Mesenchymal stem cell (in vitro differentiated cells and primary cell): Measurements from ENCODE around the gene TRNT1.

Source experiments
- DNase-seq: peaks from one replicate; pipeline ENCODE4 v3.0.0-alpha.2; 2013
- H2AFZ ChIP-seq: one replicate; pipeline ENCODE4 v1.6.1; 2013; ENCODE audit warnings: low read depth, mild to moderate bottlenecking, control low read depth, inconsistent platforms, low read length, moderate library complexity
- H2AK5ac ChIP-seq: 2 replicates; pipeline ENCODE4 v1.6.1; 2013; ENCODE audit warnings: low read length, moderate library complexity, mild to moderate bottlenecking, inconsistent platforms; ENCODE audit not compliant: severe bottlenecking
- H2BK120ac ChIP-seq: one replicate; pipeline ENCODE4 v1.6.1; 2013; ENCODE audit warnings: low read depth, mild to moderate bottlenecking, inconsistent platforms, low read length, moderate library complexity
- H2BK12ac ChIP-seq, 2 experiments: one replicate each; pipeline ENCODE4 v1.6.1; 2013; ENCODE audit warnings: inconsistent platforms in 2 of 2, low read length in 2 of 2, mild to moderate bottlenecking in 2 of 2, moderate library complexity in 2 of 2, control low read depth in 1 of 2
- H2BK15ac ChIP-seq: one replicate; pipeline ENCODE4 v1.6.1; 2013; ENCODE audit warnings: mild to moderate bottlenecking, low read depth, inconsistent platforms; ENCODE audit not compliant: poor library complexity, severe bottlenecking
- H2BK5ac ChIP-seq: 2 replicates; pipeline ENCODE4 v1.6.1; 2013; ENCODE audit warnings: low read depth, mild to moderate bottlenecking, low read length, control low read depth, inconsistent platforms; ENCODE audit not compliant: poor library complexity, severe bottlenecking
- H3K14ac ChIP-seq, 2 experiments: one replicate each; pipeline ENCODE4 v1.6.1; 2013; ENCODE audit warnings: inconsistent platforms in 2 of 2, low read length in 2 of 2, control low read depth in 1 of 2, mild to moderate bottlenecking in 1 of 2, moderate library complexity in 1 of 2
- H3K18ac ChIP-seq, 2 experiments: one replicate each; pipeline ENCODE4 v1.6.1; 2013; ENCODE audit warnings: inconsistent platforms in 2 of 2, low read length in 2 of 2, control low read depth in 1 of 2, low read depth in 1 of 2, mild to moderate bottlenecking in 1 of 2
- H3K23ac ChIP-seq, 2 experiments: one replicate each; pipeline ENCODE4 v1.6.1; 2013; ENCODE audit warnings: inconsistent platforms in 2 of 2, low read length in 2 of 2, mild to moderate bottlenecking in 2 of 2, moderate library complexity in 2 of 2, control low read depth in 1 of 2
- H3K27ac ChIP-seq: 2 replicates; pipeline ENCODE4 v1.5.1; 2013; ENCODE audit warnings: mild to moderate bottlenecking, moderate library complexity, low read length, control low read depth, inconsistent platforms; ENCODE audit not compliant: poor library complexity, severe bottlenecking
- H3K27me3 ChIP-seq, 2 experiments: 2 replicates each; pipeline versions ENCODE4 v1.6.1 to v1.7.0; 2013; ENCODE audit warnings: low read length in 2 of 2, mild to moderate bottlenecking in 2 of 2, moderate library complexity in 2 of 2, control low read depth in 1 of 2, inconsistent platforms in 1 of 2; ENCODE audit not compliant: control insufficient read depth in 1 of 2, insufficient read depth in 1 of 2
- H3K36me3 ChIP-seq, 2 experiments: 2 replicates each; pipeline versions ENCODE4 v1.6.1 to v1.7.0; 2013; ENCODE audit warnings: low read length in 2 of 2, control low read depth in 1 of 2, inconsistent platforms in 1 of 2, low read depth in 1 of 2, mild to moderate bottlenecking in 1 of 2; ENCODE audit not compliant: insufficient read depth in 2 of 2, control insufficient read depth in 1 of 2
- H3K4ac ChIP-seq, 2 experiments: one replicate each; pipeline ENCODE4 v1.6.1; 2013; ENCODE audit warnings: inconsistent platforms in 2 of 2, low read length in 2 of 2, mild to moderate bottlenecking in 2 of 2, moderate library complexity in 2 of 2, control low read depth in 1 of 2, low read depth in 1 of 2
- H3K4me1 ChIP-seq: 2 replicates; pipeline ENCODE4 v1.6.1; 2013; ENCODE audit warnings: low read depth, low read length, control low read depth; ENCODE audit not compliant: control insufficient read depth, insufficient read depth
- H3K4me2 ChIP-seq: 2 replicates; pipeline ENCODE4 v1.6.1; 2013; ENCODE audit warnings: low read length, mild to moderate bottlenecking, inconsistent platforms; ENCODE audit not compliant: poor library complexity, severe bottlenecking
- H3K4me3 ChIP-seq, 2 experiments: 2 replicates each; pipeline versions ENCODE4 v1.5.1 to v1.7.0; 2013; ENCODE audit warnings: low read length in 2 of 2, mild to moderate bottlenecking in 2 of 2, control low read depth in 1 of 2, low read depth in 1 of 2; ENCODE audit not compliant: insufficient read depth in 1 of 2
- H3K79me1 ChIP-seq: replicated peaks from 2 replicates; pipeline ENCODE4 v1.6.1; 2013; ENCODE audit warnings: mild to moderate bottlenecking, control low read depth, low read length, inconsistent platforms; ENCODE audit not compliant: poor library complexity, severe bottlenecking
- H3K9ac ChIP-seq: 2 replicates; pipeline ENCODE4 v1.7.0; 2013; ENCODE audit warnings: mild to moderate bottlenecking, low read length, moderate library complexity
- H3K9me3 ChIP-seq: 2 replicates; pipeline ENCODE4 v1.7.0; 2013; ENCODE audit warnings: mild to moderate bottlenecking, low read length; ENCODE audit not compliant: control insufficient read depth
- H4K8ac ChIP-seq: one replicate; pipeline ENCODE4 v1.6.1; 2013; ENCODE audit warnings: inconsistent platforms, mild to moderate bottlenecking, low read length, moderate library complexity
- H4K91ac ChIP-seq: one replicate; pipeline ENCODE4 v1.6.1; 2013; ENCODE audit warnings: mild to moderate bottlenecking, low read length, inconsistent platforms
- WGBS: methylation state at CpG from one replicate; pipeline ENCODE4 v1.1.7; 2013; ENCODE audit warnings: mixed read lengths; 5-methylcytosine and 5-hydroxymethylcytosine counted together

Gene TRNT1

DNA sequence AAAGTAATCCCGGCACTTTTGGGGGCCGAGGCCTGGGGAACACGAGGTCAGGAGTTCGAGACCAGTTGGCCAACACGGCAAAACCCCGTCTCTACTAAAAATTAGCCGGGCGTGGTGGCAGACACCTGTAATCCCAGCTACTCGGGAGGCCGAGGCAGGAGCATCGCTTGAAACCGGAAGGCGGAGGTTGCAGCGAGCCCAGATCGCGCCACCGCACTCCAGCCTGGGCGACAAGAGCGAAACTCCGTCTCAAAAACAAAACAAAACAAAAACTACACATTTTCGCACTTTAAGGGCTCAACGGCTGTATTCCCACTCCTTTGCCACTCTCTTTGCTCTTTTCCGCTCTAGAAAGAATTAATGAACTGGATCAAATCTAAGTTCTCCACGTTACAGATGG, 763 bp upstream of the TRNT1 start:
- Histone ChIP-seq H3K9ac (peak overlapping the region; percentile 100), H3K4me3 (peak overlapping the region in 1 of 2 experiments; percentile 95), H2BK15ac (no peak overlapping the region), H2AFZ (no peak overlapping the region), H3K18ac (peak overlapping the region in 1 of 2 experiments; percentile 98), H2BK12ac (no peak overlapping the region), H3K4me1 (peaks cover 2% of the 10 kb centered on the region), H3K14ac (no peak overlapping the region), H4K91ac (no peak overlapping the region), H2AK5ac (no peak overlapping the region), H2BK5ac (no peak overlapping the region), H3K36me3 (peaks cover 7 to 24% of the 10 kb centered on the region in 2 experiments), H3K23ac (no peak overlapping the region), H3K4ac (no peak overlapping the region), H3K9me3 (no peaks in the 10 kb centered on the region), H2BK120ac (no peak overlapping the region), H3K79me1 (peaks cover 2% of the 10 kb centered on the region), H4K8ac (peak overlapping the region; percentile 98), H3K27me3 (no peaks in the 10 kb centered on the region), H3K4me2 (peak overlapping the region; percentile 80), H3K27ac (peak overlapping the region; percentile 87)
- DNase-seq, result no peak
- 94% methylated on average over 24 of the region's 24 CpGs for WGBS

DNA sequence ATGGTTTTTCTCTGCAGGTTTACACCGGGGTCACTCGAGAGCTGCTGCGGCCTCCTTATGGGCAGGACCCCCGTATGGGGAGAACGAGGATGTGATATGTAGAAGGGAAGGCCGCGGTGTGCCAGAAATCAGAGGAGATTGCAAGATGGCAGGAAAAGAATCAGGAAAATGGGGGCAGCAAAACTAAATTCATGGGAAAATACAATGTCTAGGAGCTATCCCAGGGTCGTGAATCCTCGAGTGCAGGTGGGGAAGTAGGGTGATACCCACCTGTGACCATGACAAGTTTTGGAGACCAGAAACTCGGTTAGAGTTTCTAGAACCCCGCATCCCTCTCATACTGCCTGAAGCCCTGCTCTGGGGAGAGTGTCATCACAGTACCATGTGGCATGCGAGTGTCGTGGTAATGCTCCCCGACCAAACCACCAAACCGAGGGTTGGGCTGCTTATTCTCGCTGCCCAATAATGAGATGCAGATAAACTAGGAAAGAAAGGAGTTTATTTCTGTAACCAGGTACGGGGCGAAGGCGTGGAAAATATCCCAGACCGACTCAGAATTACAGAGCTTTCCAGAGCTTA, 781 bp downstream of the TRNT1 start:
- peak overlapping the region; percentile 49 for H3K4me2 ChIP-seq
- no peak overlapping the region for H2BK12ac ChIP-seq
- H2BK5ac ChIP-seq, result no peak overlapping the region
- no peak overlapping the region for H2AK5ac ChIP-seq
- H3K9me3 ChIP-seq, result no peaks in the 10 kb centered on the region
- no peak overlapping the region for H2BK120ac ChIP-seq
- no peaks in the 10 kb centered on the region for H3K27me3 ChIP-seq
- H2AFZ ChIP-seq, result peak overlapping the region; percentile 91
- H4K8ac ChIP-seq, result no peak overlapping the region
- H3K18ac ChIP-seq, result peak overlapping the region; percentile 99
- peaks cover 2% of the 10 kb centered on the region for H3K4me1 ChIP-seq
- WGBS, result 39% methylated on average over 19 of the region's 20 CpGs
- peak overlapping the region; percentile 89 for H3K27ac ChIP-seq
- H3K4ac ChIP-seq, result peak overlapping the region; percentile 84 to 91
- H3K9ac ChIP-seq, result peak overlapping the region; percentile 100
- peak; percentile 31 for DNase-seq
- H3K14ac ChIP-seq, result no peak overlapping the region
- no peak overlapping the region for H3K23ac ChIP-seq
- peaks cover 2% of the 10 kb centered on the region for H3K79me1 ChIP-seq
- peaks cover 7 to 28% of the 10 kb centered on the region in 2 experiments for H3K36me3 ChIP-seq
- H3K4me3 ChIP-seq, result peak overlapping the region; percentile 95 to 97
- H2BK15ac ChIP-seq, result no peak overlapping the region
- H4K91ac ChIP-seq, result peak overlapping the region; percentile 96

DNA sequence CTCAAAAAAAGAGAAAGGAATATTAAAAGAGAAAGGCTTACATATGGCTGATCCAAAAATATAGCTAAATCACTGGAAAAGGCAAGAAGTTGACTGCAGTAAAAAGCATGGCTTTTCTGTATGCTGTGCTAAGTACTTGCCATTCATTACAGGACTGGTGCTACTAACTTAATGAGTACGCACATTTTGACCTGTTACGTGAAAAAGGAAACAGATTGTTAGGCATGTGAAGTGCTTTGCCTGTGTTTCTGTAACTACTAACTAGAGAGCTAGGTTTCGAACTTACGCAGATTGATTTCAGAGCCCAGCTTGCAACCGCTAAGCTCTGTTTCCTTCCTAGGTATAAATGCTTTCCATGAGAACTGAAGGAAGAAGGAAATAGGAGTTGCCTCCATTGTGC, 2.8 kb downstream of the TRNT1 start:
- Histone ChIP-seq H3K4me2 (no peak overlapping the region), H3K18ac (no peak overlapping the region), H2BK120ac (no peak overlapping the region), H3K9ac (no peak overlapping the region), H3K27me3 (no peaks in the 10 kb centered on the region), H2BK15ac (no peak overlapping the region), H2AK5ac (no peak overlapping the region), H2BK12ac (no peak overlapping the region), H3K4me3 (no peak overlapping the region), H3K14ac (no peak overlapping the region), H4K91ac (no peak overlapping the region), H3K36me3 (peaks cover 7 to 47% of the 10 kb centered on the region in 2 experiments), H3K23ac (no peak overlapping the region), H3K79me1 (peaks cover 7% of the 10 kb centered on the region), H3K4me1 (peaks cover 2% of the 10 kb centered on the region), H2AFZ (no peak overlapping the region), H4K8ac (no peak overlapping the region), H3K4ac (no peak overlapping the region), H3K9me3 (no peaks in the 10 kb centered on the region), H2BK5ac (no peak overlapping the region), H3K27ac (no peak overlapping the region)
- 77% methylated on average over 5 of the region's 5 CpGs for WGBS
- no peak for DNase-seq

GRCh38 chr3:3133500-3133899, 6.8 kb downstream of the TRNT1 start:
- no peak for DNase-seq
- Histone ChIP-seq H3K27ac (no peak overlapping the region), H2AFZ (no peak overlapping the region), H3K4me1 (no peaks in the 10 kb centered on the region), H4K8ac (no peak overlapping the region), H2BK5ac (no peak overlapping the region), H3K36me3 (peaks cover 7 to 66% of the 10 kb centered on the region in 2 experiments), H3K23ac (no peak overlapping the region), H3K27me3 (no peaks in the 10 kb centered on the region), H3K4me2 (no peak overlapping the region), H3K9me3 (no peaks in the 10 kb centered on the region), H3K4me3 (no peak overlapping the region), H3K18ac (no peak overlapping the region), H2AK5ac (no peak overlapping the region), H3K14ac (no peak overlapping the region), H3K9ac (no peak overlapping the region), H4K91ac (no peak overlapping the region), H2BK120ac (no peak overlapping the region), H3K4ac (no peak overlapping the region), H3K79me1 (peaks cover 12% of the 10 kb centered on the region), H2BK15ac (no peak overlapping the region), H2BK12ac (no peak overlapping the region)
- 96% methylated on average over 5 of the region's 6 CpGs for WGBS
